Measurements from ENCODE around the gene NOM1.
"Not testable (repeated sequence)": the region's sequence is repeated elsewhere in the genome, so short reads cannot be mapped to it uniquely, and the experiment has no call there.

NOM1 gene

GRCh38 chr7:156919132-156919713 lies 30.3 kb upstream of the NOM1 start:
- no peak for TF ChIP-seq CTCF (IDR thresholded peaks at IDR 0.05; ENCODE audit: low read depth, low read length, missing control alignments)
- DNase-seq (ENCODE audit: extremely low read depth, low read depth) = no peak
- no peak overlapping the region for H3K4me3 ChIP-seq (replicated peaks; ENCODE audit: low read depth, low read length)

- no peak for TF ChIP-seq CTCF (IDR thresholded peaks at IDR 0.05; ENCODE audit: low read depth, low read length, missing control alignments)
- H3K4me3 ChIP-seq (replicated peaks; ENCODE audit: low read depth, low read length) = no peak overlapping the region
- no peak for DNase-seq (ENCODE audit: extremely low read depth, low read depth)
These were observed 29.4 kb upstream of the NOM1 start for GRCh38 chr7:156920076-156920475.

GRCh38 chr7:156920487-156921373 lies 28.8 kb upstream of the NOM1 start:
- not testable (repeated sequence) for DNase-seq (ENCODE audit: extremely low read depth, low read depth); H3K4me3 ChIP-seq (replicated peaks; ENCODE audit: low read depth, low read length)

- not testable (repeated sequence) for DNase-seq (ENCODE audit: extremely low read depth, low read depth); H3K4me3 ChIP-seq (replicated peaks; ENCODE audit: low read depth, low read length)
These were observed 27.2 kb upstream of the NOM1 start for GRCh38 chr7:156922304-156922703.

GRCh38 chr7:156925821-156926220 lies 23.7 kb upstream of the NOM1 start:
- not testable (repeated sequence) for DNase-seq (ENCODE audit: extremely low read depth, low read depth); H3K4me3 ChIP-seq (replicated peaks; ENCODE audit: low read depth, low read length)

GRCh38 chr7:156927571-156928405 lies 21.7 kb upstream of the NOM1 start:
- H3K4me3 ChIP-seq (replicated peaks; ENCODE audit: low read depth, low read length) = no peak overlapping the region
- no peak for DNase-seq (ENCODE audit: extremely low read depth, low read depth)
- no peak for TF ChIP-seq CTCF (IDR thresholded peaks at IDR 0.05; ENCODE audit: low read depth, low read length, missing control alignments)

- TF ChIP-seq CTCF (IDR thresholded peaks at IDR 0.05; ENCODE audit: low read depth, low read length, missing control alignments) = no peak
- DNase-seq (ENCODE audit: extremely low read depth, low read depth) = no peak
- no peak overlapping the region for H3K4me3 ChIP-seq (replicated peaks; ENCODE audit: low read depth, low read length)
These were observed 21.1 kb upstream of the NOM1 start for GRCh38 chr7:156928406-156928747.

- TF ChIP-seq CTCF (IDR thresholded peaks at IDR 0.05; ENCODE audit: low read depth, low read length, missing control alignments) = no peak
- no peak overlapping the region for H3K4me3 ChIP-seq (replicated peaks; ENCODE audit: low read depth, low read length)
These were observed 19.5 kb upstream of the NOM1 start for GRCh38 chr7:156929789-156930539.

More at GRCh38 chr7:156929789-156930539, 19.5 kb upstream of the NOM1 start:
- no peak for DNase-seq (ENCODE audit: extremely low read depth, low read depth)
